Measurements from ENCODE around the gene TKTL1.
A peak's percentile ranks its signal among the peaks of the same experiment; 100 is the strongest.

Gene TKTL1

DNA sequence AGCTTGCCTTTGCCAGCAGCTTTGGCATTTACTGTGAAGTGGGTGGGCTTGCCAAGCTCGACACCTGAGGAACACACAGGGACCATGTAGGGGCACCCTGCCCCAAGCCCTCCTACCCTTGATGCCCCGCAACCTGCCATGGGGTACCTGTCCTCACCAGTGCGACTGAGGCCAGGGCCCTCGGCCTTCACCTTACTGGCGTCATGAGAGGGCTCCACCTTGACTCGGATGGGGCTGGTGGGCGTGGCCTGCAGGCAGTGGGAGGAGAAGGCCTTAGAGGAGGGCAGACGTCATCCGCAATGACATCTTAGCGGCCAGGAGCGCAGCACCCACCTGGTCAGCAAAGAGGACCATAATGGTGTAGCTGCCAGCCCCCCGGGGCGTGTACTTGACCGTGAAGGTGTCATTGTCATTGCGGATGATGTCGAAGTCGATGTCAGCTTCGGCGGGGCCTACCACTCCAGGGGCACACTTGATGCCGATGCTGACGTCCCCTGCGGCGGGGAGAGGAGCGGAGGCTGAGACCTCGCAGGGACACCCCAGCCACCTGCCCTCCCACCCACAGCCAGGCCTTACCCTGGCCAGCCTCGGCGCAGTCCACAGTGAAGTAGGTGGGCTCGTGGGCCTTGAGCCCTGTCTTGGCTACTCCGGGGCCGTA lies 66.6 kb downstream of the TKTL1 start:
- DNase-seq (ENCODE audit: low read depth), result no peak

DNA sequence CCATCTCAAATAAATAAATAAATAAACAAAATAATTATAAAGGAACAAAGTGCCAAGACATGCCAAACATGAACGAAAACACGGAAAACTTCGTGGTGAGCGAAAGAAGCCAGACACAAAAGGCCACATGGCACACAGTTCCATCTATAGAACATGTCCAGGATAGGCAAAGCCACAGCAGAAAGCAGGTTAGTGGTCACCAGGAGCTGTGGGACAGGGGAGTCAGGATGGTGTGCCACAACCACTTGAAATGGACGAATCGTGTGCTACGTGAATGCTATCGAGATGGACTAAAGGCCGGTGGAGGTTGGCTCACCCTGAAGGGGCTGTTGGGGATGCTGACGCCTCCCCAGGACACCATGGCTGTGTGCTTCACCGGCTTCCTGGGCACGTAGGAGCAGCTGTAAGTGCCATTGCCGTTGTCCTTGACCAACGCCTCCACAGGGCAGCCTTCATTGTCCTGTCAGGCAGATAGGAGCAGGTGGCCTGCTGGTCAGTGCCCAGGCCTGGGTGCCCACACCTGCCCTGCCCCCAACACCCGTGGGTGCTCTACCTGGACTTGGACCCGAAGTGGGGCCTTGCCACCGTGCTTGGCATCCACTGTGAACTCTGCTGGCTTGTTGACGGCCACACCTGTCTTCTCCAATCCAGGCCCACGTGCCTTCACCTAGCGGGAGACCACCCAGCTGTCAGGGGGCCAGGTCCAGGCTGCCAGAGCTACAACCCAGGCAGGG lies 68.3 kb downstream of the TKTL1 start:
- DNase-seq (ENCODE audit: low read depth), result no peak

DNA sequence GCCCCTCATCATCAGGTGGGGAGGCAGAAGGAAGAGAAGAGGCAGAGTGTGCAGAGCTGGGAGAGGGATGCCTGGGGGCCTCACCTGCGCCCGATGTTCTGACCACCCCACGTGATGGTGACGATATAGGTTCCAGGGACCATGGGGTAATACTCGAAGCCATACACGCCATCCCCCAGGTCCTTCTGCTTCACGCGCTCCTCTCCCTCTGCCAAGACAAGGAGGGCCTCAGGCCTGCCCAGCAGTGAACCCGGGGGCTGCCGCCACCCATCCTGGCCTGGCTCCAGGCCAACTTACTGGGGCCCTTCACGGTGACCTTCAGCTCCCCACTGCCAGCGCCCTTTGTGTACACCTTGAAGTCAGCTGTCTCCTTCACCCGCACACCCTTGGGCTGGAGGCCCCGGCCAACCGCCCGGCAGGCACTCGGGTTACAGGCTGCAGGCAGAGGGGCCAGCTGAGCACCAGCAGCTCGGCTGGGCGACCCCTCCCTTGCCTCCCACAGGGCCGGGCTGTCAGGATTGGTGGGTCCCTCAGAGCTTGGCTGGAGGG lies 69.5 kb downstream of the TKTL1 start:
- DNase-seq (ENCODE audit: low read depth), result no peak

DNA sequence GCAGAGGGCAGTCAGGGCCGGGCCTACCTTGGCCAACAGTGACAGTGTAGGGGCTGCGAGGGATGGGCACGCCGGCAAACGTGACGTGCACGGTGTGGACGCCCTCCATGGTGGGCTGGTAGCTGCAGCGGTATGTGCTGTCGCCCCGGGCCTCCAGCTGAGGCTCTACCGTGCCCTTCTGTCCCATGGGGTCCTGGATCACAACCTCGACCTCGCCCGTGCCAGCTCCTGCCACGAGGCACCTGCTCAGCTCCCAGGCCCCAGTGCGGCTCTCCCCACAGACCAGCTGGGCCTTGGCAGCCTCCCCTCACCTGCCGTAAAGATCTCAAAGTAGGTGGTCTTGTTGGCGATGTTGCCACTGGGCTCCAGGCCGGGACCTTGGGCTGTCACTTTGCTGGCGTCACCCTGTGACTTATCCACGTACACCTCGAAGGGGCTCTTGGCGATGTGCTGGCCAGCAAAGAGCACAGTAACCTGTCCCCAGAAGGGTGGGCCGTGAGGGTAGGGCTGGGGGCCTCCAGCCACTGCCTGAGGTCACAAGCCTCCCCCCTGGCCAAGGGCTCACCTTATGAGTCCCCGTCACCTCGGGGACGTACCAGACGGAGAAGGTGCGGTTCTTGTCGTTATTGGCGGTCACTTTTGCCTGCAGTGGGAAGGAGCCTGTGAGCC lies 70.5 kb downstream of the TKTL1 start:
- DNase-seq (ENCODE audit: low read depth), result no peak

DNA sequence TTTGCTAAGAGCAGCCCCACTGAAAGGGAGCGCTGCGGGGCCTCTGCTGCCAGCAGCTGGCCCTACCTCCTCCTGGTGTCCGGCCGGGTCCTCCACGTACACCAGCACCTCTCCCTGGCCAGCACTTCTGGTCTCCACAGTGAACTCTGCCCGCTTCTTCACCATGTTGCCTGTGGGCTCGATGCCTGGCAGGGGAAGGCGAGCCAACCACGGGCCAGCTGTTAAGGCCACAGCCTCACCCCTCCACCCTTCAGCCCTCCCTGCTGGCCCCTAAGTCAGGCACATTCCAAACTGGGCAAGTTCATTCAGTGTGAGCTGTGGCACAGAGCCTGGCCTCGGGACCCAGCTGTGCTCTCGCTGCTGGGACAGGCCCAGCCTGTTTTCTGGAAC lies 71.1 kb downstream of the TKTL1 start:
- no peak for DNase-seq (ENCODE audit: low read depth)

DNA sequence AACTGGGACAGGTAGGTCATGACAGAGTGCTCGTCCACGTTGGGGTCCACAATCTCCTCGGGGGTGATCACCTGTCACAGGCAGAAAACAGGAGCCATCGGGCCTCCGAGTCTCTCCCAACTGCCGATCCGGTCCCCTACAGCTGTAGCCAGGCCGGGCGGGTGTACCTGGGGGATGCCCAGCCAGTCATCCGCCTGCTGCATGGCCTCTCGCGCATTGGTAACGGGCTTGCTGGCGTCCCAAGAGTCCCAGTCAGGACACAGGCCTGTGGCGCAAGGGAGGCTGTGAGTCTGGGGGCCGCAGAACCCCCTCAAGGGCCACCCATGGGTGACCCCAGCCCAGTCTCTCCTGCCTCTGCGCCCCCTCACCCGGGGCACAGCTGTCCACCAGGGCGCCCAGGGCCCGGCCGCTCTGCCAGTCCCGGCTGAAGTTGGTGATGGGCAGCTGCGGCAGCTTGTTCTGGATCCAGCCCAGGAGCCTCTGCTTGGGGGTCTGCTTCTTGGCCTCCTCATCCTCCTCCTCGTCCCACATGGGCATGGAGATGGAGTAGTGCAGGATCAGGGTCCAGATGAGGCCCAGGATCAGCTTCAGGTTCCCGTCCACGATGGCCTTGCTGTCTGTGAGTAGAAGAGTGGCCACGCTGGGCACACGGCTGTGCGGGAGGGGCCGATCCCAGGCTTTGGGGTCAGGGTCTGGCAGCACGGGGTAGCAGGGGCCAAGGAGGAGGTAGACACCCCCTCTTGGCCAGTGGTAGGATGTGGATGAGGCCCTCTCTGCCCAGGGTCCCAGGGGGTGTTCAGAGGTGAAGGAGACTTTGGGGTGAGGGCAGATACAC lies 72.1 kb downstream of the TKTL1 start:
- DNase-seq (ENCODE audit: low read depth), result no peak

DNA sequence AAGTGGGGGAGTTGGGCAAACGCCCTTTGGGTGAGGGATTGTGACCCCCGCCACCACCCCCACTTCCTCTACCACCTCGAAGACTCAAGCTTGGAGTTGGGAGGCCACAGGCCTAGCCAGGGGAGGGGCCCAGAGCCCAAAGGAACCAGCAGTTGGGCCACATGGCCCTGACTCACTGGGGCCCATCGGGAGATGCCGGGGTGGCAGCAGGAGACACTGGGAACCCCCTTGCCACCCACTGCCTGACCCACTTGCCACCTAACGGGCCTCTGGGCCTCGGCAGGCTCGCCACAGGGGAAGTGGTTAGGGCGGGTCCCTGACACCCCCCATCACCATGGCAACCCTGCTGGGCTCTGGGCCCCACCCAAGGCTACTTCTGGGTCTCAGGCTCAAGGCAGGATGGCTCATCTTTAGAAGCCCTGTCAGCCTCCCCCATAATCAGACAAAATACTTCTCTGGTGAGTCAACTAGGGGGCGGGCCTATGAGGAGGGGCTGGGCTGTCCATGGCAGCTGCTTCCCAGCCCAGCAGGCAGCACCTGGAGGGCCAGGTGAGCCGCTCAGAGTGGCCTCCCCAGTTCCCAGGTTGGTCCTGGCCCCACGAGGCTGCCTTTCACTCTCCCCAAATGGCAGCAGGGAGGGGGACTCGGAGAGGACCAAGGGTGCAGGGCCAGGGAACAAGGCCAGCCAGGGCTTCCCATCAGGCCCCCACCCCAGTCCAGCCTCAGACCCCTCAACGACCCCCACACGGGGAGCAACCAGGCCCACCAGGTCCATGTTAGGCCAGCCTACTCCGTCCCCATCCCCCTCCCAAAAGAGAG lies 73.2 kb downstream of the TKTL1 start:
- DNase-seq (ENCODE audit: low read depth), result peak; percentile 65

DNA sequence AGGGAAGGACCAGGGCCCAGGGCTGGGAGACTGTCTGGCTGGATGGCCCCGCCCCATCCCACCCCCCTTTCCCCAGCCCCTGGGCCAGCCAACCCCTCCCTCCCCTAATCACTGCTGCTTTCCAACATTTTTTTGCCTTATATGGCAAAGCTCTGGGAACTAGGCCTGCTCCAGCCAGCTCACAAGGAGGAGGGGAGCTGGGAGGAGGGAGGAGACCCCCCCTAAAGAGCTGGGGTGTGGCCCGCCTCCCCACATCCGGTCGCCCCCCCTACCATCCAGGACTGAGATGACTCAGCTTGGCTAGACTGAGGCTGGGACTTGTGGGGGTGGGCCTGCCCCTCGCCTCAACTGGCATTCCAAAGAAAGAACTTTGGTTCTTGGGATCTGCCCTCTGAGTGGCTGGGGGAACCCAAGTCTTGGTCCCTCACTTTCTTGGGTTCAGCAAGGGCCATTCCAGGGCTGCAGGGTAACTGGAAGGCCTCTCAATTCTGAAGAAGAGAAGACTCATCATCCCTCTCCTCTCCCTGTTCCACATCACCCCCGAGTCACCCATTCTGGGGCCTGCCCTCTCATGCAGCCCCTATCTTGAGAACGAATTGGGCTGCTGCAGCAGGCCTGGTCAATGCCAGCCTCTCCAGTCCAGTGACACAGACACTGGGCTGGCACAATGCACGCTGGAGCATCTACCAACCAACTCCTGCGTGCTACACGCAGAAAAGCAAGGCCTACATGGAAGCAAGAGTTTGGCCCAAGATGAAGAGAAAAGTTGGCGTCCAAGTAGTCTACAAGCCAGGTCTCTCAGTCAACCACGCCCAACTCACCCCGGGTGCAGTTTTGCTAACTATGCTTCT lies 74.1 kb downstream of the TKTL1 start:
- DNase-seq (ENCODE audit: low read depth), result peak; percentile 78

DNA sequence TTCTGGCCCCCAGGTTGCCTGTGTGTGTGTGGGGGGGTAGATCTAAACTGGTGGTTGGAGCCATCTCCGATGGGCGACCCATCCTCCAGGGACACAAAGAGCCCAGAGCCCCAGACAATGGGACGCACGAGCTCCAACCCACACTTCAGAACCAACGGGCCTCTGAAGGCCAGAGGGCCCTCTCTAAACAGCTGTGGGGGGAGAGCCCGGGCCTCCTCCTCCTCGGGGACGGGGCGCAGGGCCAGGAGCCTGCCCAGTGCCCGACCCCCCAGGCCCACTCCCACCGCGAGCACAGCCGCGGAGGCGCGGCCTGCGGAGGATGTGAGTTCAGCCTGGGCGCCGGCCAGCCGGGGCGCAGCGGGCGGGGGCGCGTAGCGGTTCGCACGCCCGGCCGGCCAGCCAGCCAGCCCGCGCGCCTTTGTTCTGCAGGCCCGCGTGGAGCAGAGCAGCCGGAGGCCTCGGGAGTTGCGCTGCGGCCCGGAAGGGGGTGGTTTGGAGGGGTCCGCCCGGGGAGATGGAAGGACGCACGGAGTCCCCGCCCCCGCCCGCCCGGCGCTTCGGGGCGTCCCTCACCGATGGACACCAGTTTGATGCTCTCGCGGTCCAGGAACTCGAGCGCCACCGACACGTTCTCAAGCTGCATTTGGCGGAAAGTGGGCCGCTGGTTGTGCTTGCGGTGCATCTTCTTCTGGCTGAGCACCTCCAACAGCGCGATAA lies 74.9 kb downstream of the TKTL1 start:
- DNase-seq (ENCODE audit: low read depth), result no peak

DNA sequence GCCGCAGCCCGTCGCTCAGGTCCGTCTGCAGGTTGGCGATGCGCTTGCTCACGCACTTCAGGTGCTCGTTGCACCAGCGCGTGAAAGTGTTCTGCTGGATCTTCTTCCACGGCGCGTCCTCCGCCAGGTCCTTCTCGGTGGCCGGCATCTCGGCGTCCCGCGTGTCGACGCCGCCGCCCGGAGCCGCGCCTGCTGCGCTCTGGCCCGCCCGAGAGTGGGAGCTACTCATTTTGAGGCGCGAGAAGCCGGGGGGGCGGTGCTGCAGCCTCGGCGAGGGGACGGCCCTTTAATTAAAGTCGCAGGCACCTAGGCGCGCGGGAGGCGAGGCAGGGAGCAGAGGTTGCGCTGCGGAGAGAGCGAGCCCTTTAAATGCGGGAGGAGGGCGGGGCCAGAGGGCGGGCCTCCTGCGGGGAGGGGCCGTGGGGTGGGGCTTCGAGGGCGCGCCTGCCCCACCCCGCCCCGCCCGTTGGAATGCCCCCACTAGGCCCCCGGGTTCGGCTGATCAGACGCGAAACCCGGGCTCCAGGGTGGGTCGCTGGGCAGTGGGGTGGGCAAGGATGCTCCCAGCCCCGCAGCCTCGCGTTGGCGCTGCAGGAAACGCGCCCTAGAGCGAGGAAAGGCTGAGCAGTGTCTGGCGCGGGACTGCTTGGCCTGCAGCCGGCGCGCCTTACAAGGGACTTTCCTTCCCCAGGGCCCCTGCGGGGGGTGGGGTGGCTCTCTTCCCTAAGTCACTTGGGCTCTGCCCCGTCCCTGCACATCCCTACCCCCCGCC lies 75.6 kb downstream of the TKTL1 start:
- peak; percentile 43 for DNase-seq (ENCODE audit: low read depth)

DNA sequence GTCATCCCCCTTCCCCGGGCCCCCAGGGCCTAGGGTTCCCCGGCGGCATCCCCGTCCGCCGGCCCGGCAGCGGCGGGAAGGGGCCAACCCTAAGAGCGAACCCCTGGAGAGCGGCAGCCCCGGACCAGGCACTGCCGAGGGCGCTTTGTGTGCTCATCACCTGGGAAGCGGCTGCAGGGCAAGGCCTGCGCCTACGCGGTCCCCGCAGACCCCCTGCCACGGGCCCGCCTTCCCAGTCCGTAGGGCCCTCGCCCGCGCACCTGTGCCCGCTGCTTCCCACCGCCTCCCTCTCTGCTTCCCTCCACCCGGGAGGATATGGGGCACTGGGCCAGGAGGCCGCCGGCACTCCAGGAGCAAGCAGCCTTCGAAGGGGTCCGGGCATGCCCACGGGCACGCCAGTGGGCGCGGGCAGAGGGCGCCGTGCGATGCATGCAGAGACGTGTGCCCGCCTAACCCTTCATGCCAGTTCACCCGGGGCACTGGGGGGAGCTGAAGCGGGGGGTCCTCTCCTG lies 76.2 kb downstream of the TKTL1 start:
- no peak for DNase-seq (ENCODE audit: low read depth)

DNA sequence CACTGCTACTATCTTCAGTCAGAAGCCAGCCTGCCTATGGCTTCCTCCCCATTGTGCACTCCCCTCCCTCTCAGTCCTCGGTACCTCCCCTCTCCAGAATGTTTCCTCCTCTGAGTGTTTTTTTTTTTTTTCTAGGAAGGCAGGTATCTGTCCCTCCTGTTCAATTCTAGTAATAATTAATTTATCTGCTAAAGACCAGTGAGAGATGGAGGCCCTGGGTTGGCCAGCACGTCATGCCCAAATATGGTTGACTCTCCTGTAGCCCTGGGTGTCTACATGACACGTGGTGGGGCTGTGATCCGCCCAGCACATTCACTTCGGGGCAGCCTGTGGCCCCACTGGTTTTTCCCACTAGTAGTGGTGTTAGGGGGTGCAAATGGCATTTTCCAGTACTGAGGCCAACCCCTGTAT lies 77.0 kb downstream of the TKTL1 start:
- DNase-seq (ENCODE audit: low read depth), result no peak

DNA sequence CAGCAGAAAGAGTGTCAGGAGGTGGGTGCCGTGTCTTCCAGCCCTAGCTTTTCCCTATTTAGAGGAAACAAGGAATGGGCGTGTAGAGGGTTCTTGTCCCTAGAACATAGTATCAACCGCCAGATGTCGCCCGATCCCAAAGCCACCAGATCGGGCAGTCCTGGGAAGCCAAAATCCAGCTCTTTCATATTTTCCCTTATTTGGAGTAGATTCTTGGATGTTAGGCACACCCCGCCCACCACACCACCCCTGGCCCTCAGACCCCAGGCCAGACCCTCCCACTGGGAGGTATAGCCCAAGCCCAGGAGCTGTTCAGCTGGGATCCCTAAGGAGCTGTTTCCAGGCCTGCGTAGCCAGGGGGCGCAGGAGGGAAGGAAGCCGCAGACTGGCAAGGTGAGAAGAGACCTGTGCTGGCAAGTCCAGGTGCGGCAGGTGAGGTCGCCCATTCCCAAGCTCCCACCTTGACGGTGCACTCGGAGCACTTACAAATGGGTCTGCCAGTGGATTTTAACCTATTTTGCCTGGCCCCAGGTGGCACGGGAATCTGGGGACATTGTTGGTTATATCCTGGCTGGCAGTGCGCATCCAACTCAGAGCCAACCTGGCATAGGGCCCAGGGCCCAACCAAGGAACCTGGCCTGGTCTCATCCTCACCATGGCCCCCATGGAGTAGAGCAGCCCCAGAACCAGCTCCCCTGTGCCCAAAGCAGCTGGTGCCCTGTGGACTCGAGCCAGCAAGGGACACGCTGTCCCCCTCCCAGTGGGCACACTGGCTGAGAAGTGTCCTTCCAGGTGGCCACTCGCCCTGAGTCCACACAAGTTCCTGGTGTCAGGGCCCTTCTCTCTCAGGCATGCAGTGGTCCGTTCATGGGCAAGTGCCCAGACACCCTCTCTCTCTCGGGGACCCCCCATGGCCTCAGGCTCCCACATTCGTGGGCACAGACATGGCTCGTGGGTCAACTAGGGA lies 78.0 kb downstream of the TKTL1 start:
- no peak for DNase-seq (ENCODE audit: low read depth)

DNA sequence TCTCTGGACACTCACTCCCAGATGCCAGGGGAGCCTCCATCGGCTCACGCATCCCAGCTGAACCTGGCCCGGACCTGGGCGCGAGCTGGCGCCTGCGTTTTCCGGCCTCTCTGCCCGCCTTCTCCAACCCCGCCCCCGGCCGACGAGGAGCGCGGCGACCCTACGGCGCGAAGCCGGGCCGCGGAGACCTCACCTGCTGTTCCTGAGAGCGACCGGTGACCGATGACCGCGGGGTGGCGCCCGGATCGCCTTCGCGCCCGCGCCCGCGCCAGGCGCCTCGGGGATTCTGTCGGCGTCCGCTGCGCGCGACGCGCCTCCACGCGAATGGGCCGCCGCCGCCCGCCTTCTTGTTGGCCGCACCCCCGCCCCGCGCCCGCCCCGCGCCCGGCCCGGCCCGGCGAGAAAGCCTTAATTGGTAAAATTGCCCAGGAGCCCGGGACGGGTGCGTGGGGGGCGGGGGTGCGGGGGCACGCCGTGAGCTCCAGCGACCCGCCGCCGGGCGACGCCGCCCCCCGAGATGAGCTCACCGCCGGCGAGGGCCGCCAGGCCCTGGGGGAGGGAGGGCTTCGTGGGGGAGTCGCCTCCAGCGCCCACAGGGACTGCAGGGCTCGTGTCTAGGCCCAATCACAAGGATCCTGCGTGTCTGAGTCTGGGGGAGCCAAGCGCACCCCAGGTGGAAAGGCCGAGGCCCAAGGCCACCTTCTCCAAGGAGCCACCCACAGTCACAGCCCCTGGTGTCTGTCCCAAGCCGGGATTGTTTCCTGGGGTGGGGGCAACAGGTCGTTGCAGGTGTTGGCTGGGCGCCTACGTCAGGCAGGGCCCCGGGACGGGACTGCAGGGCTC lies 78.9 kb downstream of the TKTL1 start, which contains the start of gene FLNA:
Gene FLNA (minus strand): TSS at position 322 of the 843 bp plus-strand sequence. CDS start 3,389 bp downstream, outside the sequence.
- DNase-seq (ENCODE audit: low read depth), result no peak

DNA sequence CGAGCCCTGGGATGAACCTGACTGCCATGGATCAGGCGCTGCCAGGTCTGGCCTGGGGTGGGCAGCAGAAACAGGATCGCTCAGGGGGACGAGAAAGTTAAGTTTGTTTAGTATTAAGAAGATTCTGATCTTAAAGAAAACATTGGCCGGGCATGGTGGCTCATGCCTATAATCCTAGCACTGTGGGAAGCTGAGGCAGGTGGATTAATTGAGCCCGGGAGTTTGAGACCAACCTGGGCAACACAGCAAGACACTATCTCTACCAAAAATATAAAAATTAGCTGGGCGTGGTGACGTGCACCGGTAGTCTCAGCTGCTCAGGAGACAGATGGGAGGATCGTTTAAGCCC lies 79.5 kb downstream of the TKTL1 start:
- no peak for DNase-seq (ENCODE audit: low read depth)

DNA sequence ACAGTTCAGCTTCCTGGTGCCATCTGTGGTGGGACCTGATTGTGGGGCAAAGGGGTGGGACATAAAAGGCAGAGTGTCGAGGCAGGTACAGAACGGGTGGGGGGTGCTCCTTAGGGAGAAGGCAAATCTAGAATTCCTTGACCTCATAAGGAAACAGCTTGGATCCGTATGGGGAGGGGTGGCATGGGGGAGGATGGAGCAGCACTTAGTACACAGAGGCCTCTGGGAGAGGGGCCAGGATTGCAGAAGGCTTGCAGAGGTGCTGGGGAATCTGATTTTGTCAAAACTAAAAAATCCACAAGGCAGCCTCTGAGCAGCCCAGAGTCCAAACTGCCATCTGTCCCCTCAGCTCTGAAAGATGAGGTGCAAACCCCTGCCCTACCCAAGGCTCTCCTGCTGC lies 81.2 kb downstream of the TKTL1 start:
- no peak for DNase-seq (ENCODE audit: low read depth)

Measured in non-pigmented ciliary epithelial cell (primary cell).